ENCODE measurements around the gene PCDHA10. TPM values are rescaled to one million over a fixed set of nuclear protein-coding genes. Genes with fewer than 3 reads are reported as not detected.
A peak's percentile ranks its signal among the peaks of the same experiment; 100 is the strongest.
"Not testable (repeated sequence)": the region's sequence is repeated elsewhere in the genome, so short reads cannot be mapped to it uniquely, and the experiment has no call there.

The PCDHA10 gene
- total RNA-seq (11.3 and 14.4 TPM in 2 replicates), polyA plus RNA-seq (10.2 and 12.3 TPM in 2 replicates)

- H3K27me3 ChIP-seq = no peaks in the 10 kb centered on the region
- H3K36me3 ChIP-seq = no peaks in the 10 kb centered on the region
- H3K27ac ChIP-seq = peak within 1 kb of the TSS; percentile 24
- DNase-seq (ENCODE audit: low read depth in 1 of 2, low spot score in 1 of 2) = peak in 1 of 2 donors; percentile 74
- H3K4me1 ChIP-seq (ENCODE audit: low read depth) = no peaks in the 10 kb centered on the region
- H3K4me3 ChIP-seq = peak within 1 kb of the TSS; percentile 71
- no peaks in the 10 kb centered on the region for H3K9me3 ChIP-seq (ENCODE audit: low read depth)
- no peak for TF ChIP-seq CTCF (IDR thresholded peaks at IDR 0.05; ENCODE audit: low read depth, low read length)
Measured at GRCh38 chr5:140855772-140856674, at the start of gene PCDHA10. Gene PCDHA10, plus strand, starts transcription at chr5:140855897. Its CDS starts 152 bp downstream, at chr5:140856049.

GRCh38 chr5:140806834-140807775 lies 48.6 kb upstream of the PCDHA10 start, which contains the start of gene PCDHA4:
Gene PCDHA4, plus strand, starts transcription at chr5:140807068.
- DNase-seq (ENCODE audit: low read depth in 1 of 2, low spot score in 1 of 2) = peak; percentile 6 to 67
- H3K4me1 ChIP-seq (ENCODE audit: low read depth) = peaks cover 4% of the 10 kb centered on the region
- no peaks in the 10 kb centered on the region for H3K36me3 ChIP-seq
- no peak within 1 kb of the TSS for H3K27ac ChIP-seq
- H3K4me3 ChIP-seq = peak within 1 kb of the TSS; percentile 38
- no peaks in the 10 kb centered on the region for H3K27me3 ChIP-seq
- H3K9me3 ChIP-seq (ENCODE audit: low read depth) = no peaks in the 10 kb centered on the region
- peak; percentile 26 for TF ChIP-seq CTCF (IDR thresholded peaks at IDR 0.05; ENCODE audit: low read depth, low read length)

GRCh38 chr5:140808241-140808888 lies 47.3 kb upstream of the PCDHA10 start:
- H3K4me3 ChIP-seq; DNase-seq (ENCODE audit: low read depth in 1 of 2, low spot score in 1 of 2); H3K9me3 ChIP-seq (ENCODE audit: low read depth); H3K4me1 ChIP-seq (ENCODE audit: low read depth); H3K27ac ChIP-seq; H3K36me3 ChIP-seq; H3K27me3 ChIP-seq: not testable (repeated sequence)

GRCh38 chr5:140808889-140809291 lies 46.8 kb upstream of the PCDHA10 start:
- Histone ChIP-seq H3K36me3 (no peaks in the 10 kb centered on the region), H3K9me3 (ENCODE audit: low read depth) (no peaks in the 10 kb centered on the region), H3K27ac (no peak overlapping the region), H3K27me3 (no peaks in the 10 kb centered on the region), H3K4me1 (ENCODE audit: low read depth) (peaks cover 4% of the 10 kb centered on the region), H3K4me3 (no peak overlapping the region)
- no peak for TF ChIP-seq CTCF (IDR thresholded peaks at IDR 0.05; ENCODE audit: low read depth, low read length)
- no peak for DNase-seq (ENCODE audit: low read depth in 1 of 2, low spot score in 1 of 2)

- DNase-seq (ENCODE audit: low read depth in 1 of 2, low spot score in 1 of 2) = peak in 1 of 2 donors; percentile 8
Measured at GRCh38 chr5:140821375-140822280, 34.1 kb upstream of the PCDHA10 start, which contains the start of gene PCDHA5. Gene PCDHA5, plus strand, starts transcription at chr5:140821613.

More at GRCh38 chr5:140821375-140822280, 34.1 kb upstream of the PCDHA10 start, which contains the start of gene PCDHA5:
- no peaks in the 10 kb centered on the region for H3K9me3 ChIP-seq (ENCODE audit: low read depth)
- TF ChIP-seq CTCF (IDR thresholded peaks at IDR 0.05; ENCODE audit: low read depth, low read length) = peak; percentile 31
- no peaks in the 10 kb centered on the region for H3K27me3 ChIP-seq
- H3K4me1 ChIP-seq (ENCODE audit: low read depth) = no peaks in the 10 kb centered on the region
- H3K36me3 ChIP-seq = no peaks in the 10 kb centered on the region
- no peak within 1 kb of the TSS for H3K27ac ChIP-seq
- H3K4me3 ChIP-seq = no peak within 1 kb of the TSS
